HG03558 (cell line): ENCODE measurements around the gene ADAMTS2.

Experiments
- ATAC-seq: cut with Tn5 transposase; IDR thresholded peaks from one replicate; pipeline ENCODE4 v1.9.1; 2021; ENCODE audit warnings: moderate number of reproducible peaks; ENCODE audit not compliant: unreplicated experiment; ENCODE audit errors: extremely low read depth

Gene ADAMTS2

GRCh38 chr5:179240561-179240960 lies 104.7 kb downstream of the ADAMTS2 start:
- no peak for ATAC-seq

GRCh38 chr5:179239256-179240135 lies 105.8 kb downstream of the ADAMTS2 start:
- no peak for ATAC-seq

- no peak for ATAC-seq
These were observed 106.7 kb downstream of the ADAMTS2 start for GRCh38 chr5:179238628-179238970.

GRCh38 chr5:179237770-179238627 lies 107.3 kb downstream of the ADAMTS2 start:
- no peak for ATAC-seq

GRCh38 chr5:179235416-179236400 lies 109.6 kb downstream of the ADAMTS2 start:
- no peak for ATAC-seq

GRCh38 chr5:179234563-179235135 lies 110.6 kb downstream of the ADAMTS2 start:
- no peak for ATAC-seq

GRCh38 chr5:179233909-179234562 lies 111.2 kb downstream of the ADAMTS2 start:
- no peak for ATAC-seq

- no peak for ATAC-seq
These were observed 113.0 kb downstream of the ADAMTS2 start for GRCh38 chr5:179232091-179232735.

- no peak for ATAC-seq
These were observed 114.0 kb downstream of the ADAMTS2 start for GRCh38 chr5:179231309-179231708.

GRCh38 chr5:179230061-179230461 lies 115.2 kb downstream of the ADAMTS2 start:
- ATAC-seq = no peak

- no peak for ATAC-seq
These were observed 115.9 kb downstream of the ADAMTS2 start for GRCh38 chr5:179229331-179229831.

- ATAC-seq = no peak
These were observed 116.7 kb downstream of the ADAMTS2 start for GRCh38 chr5:179228341-179229121.

GRCh38 chr5:179227580-179228311 lies 117.5 kb downstream of the ADAMTS2 start:
- ATAC-seq = no peak

GRCh38 chr5:179227229-179227579 lies 118.1 kb downstream of the ADAMTS2 start:
- no peak for ATAC-seq

GRCh38 chr5:179226696-179227095 lies 118.6 kb downstream of the ADAMTS2 start:
- no peak for ATAC-seq

- ATAC-seq = no peak
These were observed 119.9 kb downstream of the ADAMTS2 start for GRCh38 chr5:179225387-179225786.

GRCh38 chr5:179224741-179225140 lies 120.5 kb downstream of the ADAMTS2 start:
- no peak for ATAC-seq
